Epithelial cell of esophagus (primary cell): Measurements from ENCODE around the gene APPBP2.

Source experiments
- DNase-seq: peaks from one replicate; pipeline ENCODE4 v3.0.0; 2010; ENCODE audit warnings: low read depth
- H3K4me3 ChIP-seq: 2 replicates; pipeline ENCODE4 v1.5.1; 2011; ENCODE audit warnings: mild to moderate bottlenecking, low read length, control low read depth
- TF ChIP-seq, protein P1 (sequence below): IDR thresholded peaks from 2 replicates; pipeline ENCODE4 v1.5.1; 2011; ENCODE audit warnings: low read depth, mild to moderate bottlenecking, low read length, control low read depth, inconsistent platforms; ENCODE audit not compliant: insufficient read depth; ENCODE audit errors: missing control alignments

APPBP2 gene

DNA sequence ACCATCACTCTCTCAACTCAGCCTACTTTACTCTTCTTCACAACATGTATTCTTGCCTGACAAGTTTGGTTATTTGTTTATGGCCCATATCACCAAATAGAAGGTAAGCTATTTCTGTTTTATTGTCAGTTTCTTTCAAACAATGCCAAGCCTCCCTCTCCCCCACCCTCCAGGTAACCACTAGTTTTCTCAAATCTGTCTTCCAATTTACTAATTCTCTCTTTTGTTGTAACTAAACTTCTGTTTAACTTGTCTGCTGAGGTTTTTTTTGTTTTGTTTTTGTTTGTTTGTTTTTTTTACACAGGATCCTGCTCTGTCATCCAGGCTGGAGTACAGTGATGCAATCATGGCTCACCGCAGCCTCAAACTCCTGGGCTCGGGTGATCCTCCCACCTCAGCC is 68.9 kb downstream of the APPBP2 start:
- TF ChIP-seq, protein P1, sequence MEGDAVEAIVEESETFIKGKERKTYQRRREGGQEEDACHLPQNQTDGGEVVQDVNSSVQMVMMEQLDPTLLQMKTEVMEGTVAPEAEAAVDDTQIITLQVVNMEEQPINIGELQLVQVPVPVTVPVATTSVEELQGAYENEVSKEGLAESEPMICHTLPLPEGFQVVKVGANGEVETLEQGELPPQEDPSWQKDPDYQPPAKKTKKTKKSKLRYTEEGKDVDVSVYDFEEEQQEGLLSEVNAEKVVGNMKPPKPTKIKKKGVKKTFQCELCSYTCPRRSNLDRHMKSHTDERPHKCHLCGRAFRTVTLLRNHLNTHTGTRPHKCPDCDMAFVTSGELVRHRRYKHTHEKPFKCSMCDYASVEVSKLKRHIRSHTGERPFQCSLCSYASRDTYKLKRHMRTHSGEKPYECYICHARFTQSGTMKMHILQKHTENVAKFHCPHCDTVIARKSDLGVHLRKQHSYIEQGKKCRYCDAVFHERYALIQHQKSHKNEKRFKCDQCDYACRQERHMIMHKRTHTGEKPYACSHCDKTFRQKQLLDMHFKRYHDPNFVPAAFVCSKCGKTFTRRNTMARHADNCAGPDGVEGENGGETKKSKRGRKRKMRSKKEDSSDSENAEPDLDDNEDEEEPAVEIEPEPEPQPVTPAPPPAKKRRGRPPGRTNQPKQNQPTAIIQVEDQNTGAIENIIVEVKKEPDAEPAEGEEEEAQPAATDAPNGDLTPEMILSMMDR = no peak
- H3K4me3 ChIP-seq = no peak overlapping the region
- DNase-seq = peak; percentile 17

DNA sequence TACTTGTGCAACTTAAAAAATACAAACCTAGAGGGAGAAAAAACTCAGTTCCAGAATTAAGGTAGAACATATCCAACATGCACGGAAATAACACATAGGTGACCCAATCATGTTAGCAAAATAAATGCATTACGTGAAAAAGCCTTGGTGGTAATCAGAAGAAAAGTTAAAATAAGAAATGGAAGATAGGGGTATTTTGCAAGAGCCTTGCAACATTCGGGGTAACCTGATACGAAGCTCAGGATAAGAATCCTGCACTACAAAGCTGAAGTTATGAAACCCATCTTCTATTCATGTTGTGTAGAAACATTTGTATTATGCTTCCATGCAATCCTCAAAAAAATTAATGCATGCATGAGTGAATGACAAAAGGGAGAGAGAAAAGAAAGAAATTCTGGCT is 70.7 kb downstream of the APPBP2 start:
- TF ChIP-seq, protein P1 = no peak
- DNase-seq = no peak

DNA sequence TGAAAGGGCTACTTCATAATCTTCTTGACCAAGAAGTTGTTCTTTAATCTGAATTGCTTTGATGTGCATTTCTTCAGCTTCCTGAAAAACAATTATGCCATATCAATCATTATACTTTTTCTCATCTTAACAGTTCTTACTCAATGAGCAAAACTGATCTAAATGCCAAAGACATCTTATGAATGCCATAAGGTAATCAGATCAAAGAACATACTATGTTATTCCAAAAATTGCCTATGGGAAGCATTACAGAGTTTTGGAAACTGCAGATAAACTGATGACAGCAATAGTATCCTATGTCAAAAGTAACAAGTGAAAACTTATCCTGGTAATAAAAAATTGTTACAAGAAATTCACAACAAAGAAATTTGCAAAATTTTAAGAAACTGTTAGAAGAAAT is 74.1 kb downstream of the APPBP2 start:
- DNase-seq = no peak
- TF ChIP-seq, protein P1 = no peak
- H3K4me3 ChIP-seq = no peak overlapping the region

More for the DNA sequence above, 70.7 kb downstream of the APPBP2 start:
- H3K4me3 ChIP-seq = no peak overlapping the region

DNA sequence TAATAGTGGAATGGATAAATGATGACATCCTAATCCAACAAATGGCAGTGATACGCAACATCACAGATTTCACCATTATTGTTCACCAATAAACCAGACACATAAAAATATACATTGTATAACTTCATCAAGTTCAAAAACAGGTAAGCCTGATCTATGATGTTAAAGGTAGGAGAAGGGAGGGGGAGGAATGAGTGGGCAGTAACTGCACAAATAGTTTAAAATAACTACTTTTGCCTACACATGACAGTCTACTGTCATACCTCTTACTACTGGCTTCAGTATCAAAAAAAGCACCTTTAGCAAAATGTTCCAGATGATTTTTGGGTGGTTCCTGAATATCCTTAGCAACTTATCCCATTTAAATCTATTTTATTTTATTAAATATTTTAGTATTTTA is 75.0 kb downstream of the APPBP2 start:
- H3K4me3 ChIP-seq = no peak overlapping the region
- no peak for DNase-seq
- TF ChIP-seq, protein P1 = no peak

DNA sequence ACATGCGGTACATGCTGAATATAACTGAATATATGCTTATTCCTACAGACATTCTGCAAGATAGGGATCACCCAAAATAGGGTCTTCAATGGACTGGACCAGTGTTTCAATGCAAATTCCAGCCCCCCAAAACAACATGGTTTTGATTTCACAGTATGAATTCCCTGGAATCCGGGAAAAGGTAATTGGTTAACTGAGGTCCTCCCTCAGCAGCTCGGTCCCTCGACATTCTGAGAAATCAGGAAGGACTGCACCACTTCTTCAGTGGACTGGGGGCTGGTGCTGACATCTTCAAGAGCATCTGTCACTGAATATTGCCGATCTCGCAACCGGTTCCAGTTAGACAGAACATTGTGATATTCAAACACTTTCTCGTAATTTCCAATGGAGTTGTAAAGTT is 78.7 kb downstream of the APPBP2 start:
- TF ChIP-seq, protein P1 = no peak

DNA sequence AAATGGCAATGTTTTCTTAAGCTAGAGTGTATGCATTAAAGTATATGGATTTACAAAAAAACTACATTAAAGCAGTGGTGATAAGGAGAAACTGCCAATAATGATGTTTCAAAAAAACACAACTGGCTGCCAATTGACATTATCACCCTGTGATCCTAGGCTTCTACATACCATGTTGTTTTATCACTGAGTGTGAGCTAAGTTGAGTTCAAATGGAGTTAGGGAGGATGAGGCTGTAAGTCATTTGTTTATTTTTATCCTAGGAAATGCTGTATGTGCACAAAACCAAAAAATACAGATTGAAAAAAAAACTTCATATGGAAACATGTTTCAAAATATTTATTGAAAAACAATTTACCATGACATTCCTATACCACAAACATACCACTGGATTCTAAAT is 80.9 kb downstream of the APPBP2 start:
- TF ChIP-seq, protein P1 = no peak
- no peak for DNase-seq

More for the DNA sequence above, 78.7 kb downstream of the APPBP2 start:
- H3K4me3 ChIP-seq = no peak overlapping the region
- no peak for DNase-seq

DNA sequence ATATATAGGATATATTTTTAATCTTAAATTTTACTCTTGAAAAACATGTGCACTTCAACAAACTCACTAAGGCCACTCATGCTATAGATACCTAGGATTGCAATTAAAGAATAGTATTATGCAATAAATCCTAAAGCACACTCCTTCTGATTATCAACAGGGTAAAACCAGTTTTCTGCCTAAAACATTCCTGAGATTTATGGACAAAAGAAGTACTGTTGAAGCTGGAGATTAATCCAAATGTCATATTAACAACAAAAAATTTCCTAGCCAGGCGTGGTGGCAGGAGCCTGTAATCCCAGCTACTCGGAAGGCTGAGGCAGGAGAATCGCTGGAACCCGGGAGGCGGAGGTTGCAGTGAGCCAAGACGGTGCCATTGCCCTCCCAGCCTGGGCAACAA is 82.3 kb downstream of the APPBP2 start:
- no peak for DNase-seq
- no peak overlapping the region for H3K4me3 ChIP-seq
- TF ChIP-seq, protein P1 = no peak

More for the DNA sequence above, 80.9 kb downstream of the APPBP2 start:
- H3K4me3 ChIP-seq = no peak overlapping the region
